SK-N-SH (cell line): Measurements from ENCODE around the gene SIRT3. TPM values are rescaled to one million over a fixed set of nuclear protein-coding genes. Genes with fewer than 3 reads are reported as not detected.

Experiments
- CTCF ChIA-PET: fragments of 300-600, 350-600 bp; formaldehyde crosslinking; extraction: SDS; loops from one replicate; lab custom pipeline; 2021; lab: Yijun Ruan, JAX
- POLR2A ChIA-PET: fragments of 350-600 bp; sonication (Branson Sonifier 250); formaldehyde crosslinking; extraction: SDS; loops from one replicate; lab custom pipeline; 2020; ENCODE audit warnings: antibody characterized with exemption, inconsistent platforms; lab: Yijun Ruan, JAX
- DNase-seq: peaks from one replicate; pipeline ENCODE4 v3.0.0; 2012
- H2AFZ ChIP-seq: fragments of 200-600 bp; sonication (generic); 2 replicates; pipeline ENCODE4 v1.8.1; 2016; ENCODE audit warnings: antibody characterized with exemption, mild to moderate bottlenecking, low read depth
- H3F3A ChIP-seq: fragments of 200-600 bp; sonication (generic); replicated peaks from 2 replicates; pipeline ENCODE3; 2016; ENCODE audit warnings: antibody characterized with exemption, mild to moderate bottlenecking; ENCODE audit not compliant: insufficient read depth
- H3K27ac ChIP-seq, 2 experiments: fragments of 200-500 bp in 1 of 2; fragments of 200-600 bp in 1 of 2; sonication (Bioruptor generic) in 1 of 2; sonication (generic), shearing (Covaris generic) in 1 of 2; 2 replicates each; pipeline versions ENCODE4 v1.5.1 to v1.6.1; 2014 to 2016; ENCODE audit warnings: low read depth in 2 of 2, inconsistent platforms in 1 of 2, low read length in 1 of 2, mild to moderate bottlenecking in 1 of 2, mixed read lengths in 1 of 2
- H3K27me3 ChIP-seq: fragments of 200-600 bp; sonication (generic), shearing (Covaris generic); 2 replicates; pipeline ENCODE4 v1.6.1; 2016; ENCODE audit warnings: mixed run types; ENCODE audit not compliant: insufficient read depth
- H3K36me3 ChIP-seq, 2 experiments: fragments of 200-500 bp in 1 of 2; fragments of 200-600 bp in 1 of 2; sonication (Bioruptor generic) in 1 of 2; sonication (generic) in 1 of 2; replicated peaks in 1 of 2; 2 replicates each; pipeline versions ENCODE3 to v1.5.1; 2014 to 2016; ENCODE audit warnings: low read length in 1 of 2, mild to moderate bottlenecking in 1 of 2; ENCODE audit not compliant: insufficient read depth in 2 of 2, control insufficient read depth in 1 of 2
- H3K4me1 ChIP-seq, 2 experiments: fragments of 200-500 bp in 1 of 2; fragments of 200-600 bp in 1 of 2; sonication (Bioruptor generic) in 1 of 2; sonication (generic), shearing (Covaris generic) in 1 of 2; 2 replicates each; pipeline versions ENCODE4 v1.5.1 to v1.6.1; 2014 to 2016; ENCODE audit warnings: low read depth in 1 of 2, low read length in 1 of 2, mixed run types in 1 of 2; ENCODE audit not compliant: insufficient read depth in 2 of 2, control insufficient read depth in 1 of 2
- H3K4me2 ChIP-seq: fragments of 200-600 bp; sonication (generic), shearing (Covaris generic); 2 replicates; pipeline ENCODE4 v1.6.1; 2017; ENCODE audit warnings: mixed run types
- H3K4me3 ChIP-seq, 2 experiments: fragments of 200-500 bp in 1 of 2; fragments of 200-600 bp in 1 of 2; sonication (Bioruptor generic) in 1 of 2; sonication (generic), shearing (Covaris generic) in 1 of 2; 2 replicates each; pipeline versions ENCODE4 v1.5.1 to v1.8.1; 2014 to 2016; ENCODE audit warnings: low read depth in 2 of 2, inconsistent platforms in 1 of 2, low read length in 1 of 2, mild to moderate bottlenecking in 1 of 2, mixed read lengths in 1 of 2, moderate library complexity in 1 of 2
- H3K79me2 ChIP-seq: fragments of 200-600 bp; sonication (generic); 2 replicates; pipeline ENCODE4 v1.8.1; 2017; ENCODE audit warnings: mild to moderate bottlenecking; ENCODE audit not compliant: insufficient read depth
- H3K9ac ChIP-seq: fragments of 200-600 bp; sonication (generic); 2 replicates; pipeline ENCODE4 v1.6.1; 2017; ENCODE audit warnings: mixed run types
- H3K9me2 ChIP-seq: fragments of 200-600 bp; sonication (generic); 2 replicates; pipeline ENCODE4 v1.6.1; 2017; ENCODE audit warnings: mixed run types
- H3K9me3 ChIP-seq: fragments of 200-600 bp; sonication (generic); 2 replicates; pipeline ENCODE4 v1.6.1; 2017; ENCODE audit warnings: mixed run types, mild to moderate bottlenecking, moderate library complexity
- H4K20me1 ChIP-seq: fragments of 200-600 bp; sonication (generic); 2 replicates; pipeline ENCODE4 v1.6.1; 2017; ENCODE audit warnings: mild to moderate bottlenecking, mixed run types; ENCODE audit not compliant: insufficient read depth
- ELF1 ChIP-seq: IDR thresholded peaks from 2 replicates; pipeline ENCODE4 v1.4.0; 2012
- EZH2phosphoT487 ChIP-seq: fragments of 200-600 bp; sonication (generic); IDR thresholded peaks from 2 replicates; pipeline ENCODE4 v1.6.1; 2017; ENCODE audit warnings: low read depth, mixed run types, mild to moderate bottlenecking, antibody characterized with exemption, moderate library complexity, borderline replicate concordance
- FOSL2 ChIP-seq: IDR thresholded peaks from 2 replicates; pipeline ENCODE4 v1.4.0; 2012; ENCODE audit warnings: low read depth, mild to moderate bottlenecking, moderate library complexity, borderline replicate concordance
- GATA2 ChIP-seq: sonication (generic); formaldehyde crosslinking; IDR thresholded peaks from 2 replicates; pipeline ENCODE4 v1.5.0; 2020; ENCODE audit warnings: mild to moderate bottlenecking, missing genetic modification reagents
- NFIC ChIP-seq: IDR thresholded peaks from 2 replicates; pipeline ENCODE4 v1.4.0; 2012; ENCODE audit warnings: borderline replicate concordance
- RAD21 ChIP-seq: IDR thresholded peaks from 2 replicates; pipeline ENCODE4 v1.6.1; 2012; ENCODE audit warnings: mild to moderate bottlenecking, low read length
- RXRA ChIP-seq: IDR thresholded peaks from 2 replicates; pipeline ENCODE4 v1.4.0; 2012; ENCODE audit warnings: low read depth, mild to moderate bottlenecking, borderline replicate concordance
- SIN3A ChIP-seq: IDR thresholded peaks from 2 replicates; pipeline ENCODE4 v1.6.1; 2012; ENCODE audit warnings: low read depth, mild to moderate bottlenecking, low read length, moderate library complexity, borderline replicate concordance
- SMC3 ChIP-seq: IDR thresholded peaks from 2 replicates; pipeline ENCODE4 v1.6.1; 2012; ENCODE audit warnings: low read depth, low read length, improper control_type of control experiment
- TAF1 ChIP-seq: IDR thresholded peaks from 2 replicates; pipeline ENCODE4 v1.6.1; 2012; ENCODE audit warnings: low read depth, mild to moderate bottlenecking, low read length, moderate library complexity, borderline replicate concordance
- TCF12 ChIP-seq: IDR thresholded peaks from 2 replicates; pipeline ENCODE4 v1.4.0; 2012
- TEAD4 ChIP-seq: IDR thresholded peaks from 2 replicates; pipeline ENCODE4 v1.4.0; 2012; ENCODE audit warnings: mild to moderate bottlenecking, borderline replicate concordance; ENCODE audit not compliant: insufficient read depth
- ZBTB33 ChIP-seq: IDR thresholded peaks from 2 replicates; pipeline ENCODE4 v1.4.0; 2012; ENCODE audit warnings: low read depth, borderline replicate concordance
- WGBS: methylation state at CpG from one replicate; pipeline ENCODE4 v1.1.6; 2017; ENCODE audit warnings: low lambda C conversion rate; 5-methylcytosine and 5-hydroxymethylcytosine counted together
- polyA plus RNA-seq, 3 experiments: library from polyadenylated mRNA; depleted of rRNA; stranded (reverse); fragments of >200 nt; gene quantifications; 2 replicates each; pipeline ENCODE4 v1.2.3, GENCODE V29; 2012
- TF ChIP-seq, protein P1 (sequence below): IDR thresholded peaks from 2 replicates; pipeline ENCODE4; 2012

Gene SIRT3
- polyA plus RNA-seq, 1 of the 3 experiments (the other 2 are of a cell fraction) = 34.4 TPM

- Histone ChIP-seq H3K9me2 (no peaks in the 10 kb centered on the region), H3K27me3 (no peaks in the 10 kb centered on the region), H3K9me3 (no peaks in the 10 kb centered on the region), H3K9ac (no peak overlapping the region), H2AFZ (no peak overlapping the region), H3K27ac (no peak overlapping the region), H3F3A (no peaks in the 10 kb centered on the region), H3K4me2 (no peak overlapping the region), H3K4me3 (no peak overlapping the region), H4K20me1 (no peaks in the 10 kb centered on the region; the same call in 1 of the 2 replicates), H3K4me1 (no peaks in the 10 kb centered on the region), H3K79me2 (peaks cover 13% of the 10 kb centered on the region), H3K36me3 (peaks cover 0 to 8% of the 10 kb centered on the region in 2 experiments)
- CTCF ChIA-PET = no interaction called here
- DNase-seq = no peak
- TF ChIP-seq FOSL2 = no peak
- no peak for TF ChIP-seq SMC3
- TF ChIP-seq TCF12 = no peak
- WGBS = 84% methylated on average over 16 of the region's 16 CpGs
- POLR2A ChIA-PET = no interaction called here
These were observed 12.9 kb downstream of the SIRT3 start for GRCh38 chr11:223026-223789.

- Histone ChIP-seq H3F3A (no peaks in the 10 kb centered on the region), H3K9ac (no peak overlapping the region)
- TF ChIP-seq SIN3A = no peak
- no peak for TF ChIP-seq TEAD4
- TF ChIP-seq NFIC = no peak
- no peak for TF ChIP-seq RXRA
- TF ChIP-seq, all 33 proteins: peak for 0
- no peak overlapping the region for H2AFZ ChIP-seq
- no peak overlapping the region for H3K27ac ChIP-seq
- H3K4me1 ChIP-seq = no peaks in the 10 kb centered on the region
- ChIA-PET CTCF (interaction anchor here (1.0 kb wide), 1 partner anchor 23 kb away, joined by 3 read pairs; no protein-coding TSS in a partner anchor), POLR2A (no interaction called here)
- H3K79me2 ChIP-seq = peaks cover 5% of the 10 kb centered on the region
- peaks cover 0 to 8% of the 10 kb centered on the region in 2 experiments for H3K36me3 ChIP-seq
- H3K4me2 ChIP-seq = no peak overlapping the region
- H3K27me3 ChIP-seq = no peaks in the 10 kb centered on the region
- no peaks in the 10 kb centered on the region for H3K9me2 ChIP-seq
- 92% methylated on average over 11 of the region's 14 CpGs for WGBS
- H4K20me1 ChIP-seq = no peaks in the 10 kb centered on the region; the same call in 1 of the 2 replicates
- no peaks in the 10 kb centered on the region for H3K9me3 ChIP-seq
- no peak overlapping the region for H3K4me3 ChIP-seq
- DNase-seq = no peak
These were observed 13.9 kb downstream of the SIRT3 start for GRCh38 chr11:221998-222789.

GRCh38 chr11:221539-221938, 14.6 kb downstream of the SIRT3 start:
- Histone ChIP-seq H3K9me2 (no peaks in the 10 kb centered on the region), H3K36me3 (peaks cover 0 to 8% of the 10 kb centered on the region in 2 experiments), H3F3A (peaks cover 3% of the 10 kb centered on the region), H4K20me1 (no peaks in the 10 kb centered on the region; the same call in 1 of the 2 replicates), H3K9ac (no peak overlapping the region), H3K27ac (no peak overlapping the region), H2AFZ (no peak overlapping the region), H3K79me2 (no peaks in the 10 kb centered on the region; the same call in 1 of the 2 replicates), H3K4me3 (no peak overlapping the region), H3K4me2 (no peak overlapping the region), H3K9me3 (no peaks in the 10 kb centered on the region), H3K27me3 (no peaks in the 10 kb centered on the region), H3K4me1 (no peaks in the 10 kb centered on the region)
- ChIA-PET POLR2A (no interaction called here), CTCF (interaction anchor here (1.0 kb wide), 1 partner anchor 22 kb away, joined by 3 read pairs; no protein-coding TSS in a partner anchor)
- DNase-seq = no peak
- 93% methylated on average over 7 of the region's 7 CpGs for WGBS
- no peak for TF ChIP-seq ZBTB33
- TF ChIP-seq ELF1 = no peak
- no peak for TF ChIP-seq EZH2phosphoT487
- no peak for TF ChIP-seq TAF1
- no peak for TF ChIP-seq TCF12
- TF ChIP-seq RXRA = no peak
- no peak for TF ChIP-seq NFIC
- no peak for TF ChIP-seq TEAD4
- no peak for TF ChIP-seq GATA2
- TF ChIP-seq SIN3A = no peak
- TF ChIP-seq, protein P1, sequence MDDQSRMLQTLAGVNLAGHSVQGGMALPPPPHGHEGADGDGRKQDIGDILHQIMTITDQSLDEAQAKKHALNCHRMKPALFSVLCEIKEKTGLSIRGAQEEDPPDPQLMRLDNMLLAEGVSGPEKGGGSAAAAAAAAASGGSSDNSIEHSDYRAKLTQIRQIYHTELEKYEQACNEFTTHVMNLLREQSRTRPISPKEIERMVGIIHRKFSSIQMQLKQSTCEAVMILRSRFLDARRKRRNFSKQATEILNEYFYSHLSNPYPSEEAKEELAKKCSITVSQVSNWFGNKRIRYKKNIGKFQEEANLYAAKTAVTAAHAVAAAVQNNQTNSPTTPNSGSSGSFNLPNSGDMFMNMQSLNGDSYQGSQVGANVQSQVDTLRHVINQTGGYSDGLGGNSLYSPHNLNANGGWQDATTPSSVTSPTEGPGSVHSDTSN = no peak
- no peak for TF ChIP-seq RAD21
